HG02610 (cell line): ENCODE data around the gene GRIN2C.
"Not testable (repeated sequence)": the region's sequence is repeated elsewhere in the genome, so short reads cannot be mapped to it uniquely, and the experiment has no call there.

Experiments used
- ATAC-seq: cut with Tn5 transposase; IDR thresholded peaks from one replicate; pipeline ENCODE4 v1.9.1; 2021; ENCODE audit warnings: mild to moderate bottlenecking, moderate library complexity; ENCODE audit not compliant: unreplicated experiment

GRIN2C gene

DNA sequence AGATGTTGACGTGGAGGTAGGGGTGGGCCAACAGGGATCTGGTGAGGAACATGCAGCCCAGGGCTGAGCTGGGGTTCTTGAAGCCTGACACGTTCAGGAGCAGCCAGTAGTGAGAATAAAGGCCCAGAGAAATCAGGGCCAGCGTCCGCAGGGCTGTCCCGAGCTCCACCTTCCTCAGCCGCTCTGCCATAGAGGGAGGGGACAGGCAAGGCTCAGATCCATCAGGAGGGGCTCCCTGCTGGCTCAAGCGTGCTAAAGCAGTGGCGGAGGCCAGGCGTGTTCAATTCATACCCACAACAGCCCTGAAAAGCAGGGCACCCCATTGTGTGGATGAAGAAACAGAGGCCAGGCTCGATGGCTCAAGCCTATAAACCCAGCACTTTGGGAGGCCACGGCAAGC is 21.4 kb upstream of the GRIN2C start:
- no peak for ATAC-seq

DNA sequence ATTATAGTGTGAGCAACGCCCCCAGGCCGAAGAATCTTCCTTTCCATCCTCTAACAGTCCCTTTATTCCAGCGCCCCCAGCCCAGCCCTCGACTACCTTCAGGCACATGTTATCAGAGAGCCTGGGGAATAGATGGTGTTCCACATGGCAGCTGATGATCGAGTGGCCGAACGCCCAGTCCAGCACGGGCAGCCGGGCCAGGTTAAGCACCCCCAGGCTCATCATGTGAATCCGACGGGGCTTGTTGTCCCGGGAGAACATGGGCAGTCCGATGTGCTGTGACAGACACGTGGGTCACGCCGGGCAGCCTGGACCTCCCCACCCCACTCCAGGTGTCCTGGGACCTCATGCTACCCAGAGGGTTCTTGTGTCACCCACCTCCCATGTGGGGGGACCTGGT is 19.6 kb upstream of the GRIN2C start:
- ATAC-seq, result no peak

DNA sequence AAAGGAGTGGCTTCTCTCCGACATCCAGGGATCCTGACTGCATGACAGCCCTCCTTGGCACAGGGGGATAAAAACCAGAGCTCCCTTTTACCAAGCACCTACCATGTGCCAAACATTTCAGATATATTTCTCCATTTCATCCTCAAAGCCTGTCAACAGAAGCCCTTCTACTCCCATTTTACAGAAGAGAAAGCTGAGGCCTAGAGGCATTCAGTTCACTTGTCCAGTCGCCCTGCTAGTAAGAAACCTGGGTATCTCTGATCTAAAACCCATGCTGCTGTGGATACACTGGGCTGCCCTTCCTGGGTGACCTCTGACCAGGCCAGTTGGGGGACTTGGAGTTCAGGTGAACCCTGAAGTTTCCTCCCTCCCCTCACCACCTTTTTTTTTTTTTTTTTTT is 19.0 kb upstream of the GRIN2C start:
- no peak for ATAC-seq

DNA sequence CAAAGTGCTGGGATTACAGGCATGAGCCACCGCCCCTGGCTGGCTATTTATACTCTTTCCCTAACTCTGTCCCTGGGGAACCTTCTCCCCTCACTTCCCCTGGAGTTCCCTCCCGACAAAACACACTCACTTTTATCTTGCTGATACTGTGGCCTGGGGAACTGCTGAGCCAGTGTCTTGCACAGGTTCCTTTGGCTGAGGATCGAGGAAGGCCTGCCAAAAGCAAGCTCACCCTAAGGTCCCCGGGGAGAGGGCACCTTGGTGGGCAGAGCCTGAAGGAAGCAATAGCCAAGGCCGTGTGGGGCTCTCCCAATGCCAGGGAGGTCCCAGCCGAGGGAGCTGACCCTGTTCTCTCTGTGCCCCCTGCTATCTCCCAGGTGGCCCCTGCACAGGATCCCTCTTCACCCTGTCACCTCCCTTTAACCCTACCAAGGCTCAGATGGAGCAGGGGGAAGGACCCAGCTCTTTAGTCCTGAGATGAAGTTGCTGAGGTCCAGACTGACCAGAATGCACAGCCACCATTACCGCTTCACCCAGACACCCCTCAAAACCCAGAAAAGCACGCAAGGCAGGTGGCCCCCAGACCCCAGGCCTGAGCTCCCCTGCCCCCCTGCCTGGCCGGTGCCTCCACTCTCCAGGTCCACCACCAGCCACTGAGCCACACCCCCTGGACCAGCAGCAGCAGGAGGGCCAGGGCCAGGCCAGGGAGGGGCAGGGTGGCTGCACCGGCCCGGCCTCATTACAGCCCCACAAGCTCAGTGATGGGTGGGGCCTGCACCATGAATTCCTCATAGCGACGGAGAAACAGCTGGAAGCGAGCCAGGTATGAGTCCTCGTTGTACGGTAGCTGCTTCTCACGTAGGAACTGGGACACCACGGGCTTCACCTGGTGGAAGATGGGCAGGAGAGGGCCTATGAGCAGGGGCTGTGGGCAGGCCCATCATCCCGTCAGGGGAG is 18.2 kb upstream of the GRIN2C start:
- ATAC-seq, result no peak

DNA sequence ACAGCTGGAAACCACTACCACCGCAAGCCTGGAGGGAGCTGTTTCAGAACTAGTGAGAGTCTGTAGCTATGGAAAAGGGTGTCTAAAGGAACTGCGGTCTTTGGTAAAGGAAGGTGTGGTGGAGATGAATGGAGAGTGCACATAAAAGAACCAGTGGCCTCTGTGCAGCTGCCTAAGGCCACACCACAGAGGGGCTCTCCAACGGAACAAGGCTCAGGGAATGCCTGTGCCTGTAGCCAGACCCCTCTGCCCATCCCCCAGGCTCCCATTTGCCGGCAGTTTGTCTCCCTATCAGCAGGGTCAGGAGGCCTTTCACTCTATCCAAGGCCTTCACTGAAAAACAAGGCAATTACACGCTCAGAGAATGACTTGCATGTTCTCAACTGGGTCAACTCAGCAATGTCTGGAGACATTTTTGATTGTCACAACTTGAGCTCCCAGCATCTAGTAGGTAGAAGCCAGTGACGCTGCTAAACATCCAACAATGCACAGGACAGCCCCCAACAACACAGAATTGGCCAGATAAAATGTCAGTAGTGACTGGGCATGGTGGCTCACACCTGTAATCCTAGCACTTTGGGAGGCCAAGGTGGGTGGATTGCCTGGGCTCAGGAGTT is 16.4 kb upstream of the GRIN2C start:
- no peak for ATAC-seq

DNA sequence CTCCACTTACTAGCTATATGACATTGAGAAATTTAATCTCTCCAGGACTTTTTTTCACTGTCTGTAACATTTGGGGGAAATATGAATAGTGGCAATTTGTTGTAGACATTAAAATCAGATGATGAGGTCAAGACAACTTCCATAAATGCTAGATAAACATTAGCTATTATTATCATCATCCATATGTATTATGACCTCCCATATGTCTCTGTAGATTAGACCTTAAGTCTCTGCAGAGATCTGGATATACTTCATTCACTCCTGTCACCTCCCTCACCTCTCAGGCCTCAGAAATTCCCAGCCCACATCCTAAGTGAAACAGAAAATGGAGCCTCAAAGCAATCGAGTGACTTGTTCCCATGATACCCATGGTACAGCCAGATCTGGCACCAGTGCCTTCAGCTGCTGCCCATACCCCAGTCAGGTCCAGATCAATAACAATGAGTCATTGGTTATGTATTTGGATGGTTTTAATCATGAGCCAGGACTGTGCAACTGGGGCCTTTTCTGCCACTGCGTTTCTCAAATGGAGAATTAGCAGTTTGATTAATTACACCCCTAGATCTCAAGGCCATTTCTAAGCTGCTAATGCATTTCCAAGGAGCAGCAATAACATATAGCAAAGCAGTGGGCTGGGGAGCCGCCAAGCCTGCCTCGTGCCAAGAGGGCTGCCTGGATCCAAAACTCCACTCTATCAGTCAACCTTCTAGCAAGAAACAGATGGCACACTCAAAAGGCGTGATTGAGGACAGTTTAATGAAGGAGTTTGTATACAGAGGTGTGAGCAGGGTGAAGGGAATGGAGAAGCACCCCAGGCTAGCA is 15.7 kb upstream of the GRIN2C start:
- no peak for ATAC-seq

DNA sequence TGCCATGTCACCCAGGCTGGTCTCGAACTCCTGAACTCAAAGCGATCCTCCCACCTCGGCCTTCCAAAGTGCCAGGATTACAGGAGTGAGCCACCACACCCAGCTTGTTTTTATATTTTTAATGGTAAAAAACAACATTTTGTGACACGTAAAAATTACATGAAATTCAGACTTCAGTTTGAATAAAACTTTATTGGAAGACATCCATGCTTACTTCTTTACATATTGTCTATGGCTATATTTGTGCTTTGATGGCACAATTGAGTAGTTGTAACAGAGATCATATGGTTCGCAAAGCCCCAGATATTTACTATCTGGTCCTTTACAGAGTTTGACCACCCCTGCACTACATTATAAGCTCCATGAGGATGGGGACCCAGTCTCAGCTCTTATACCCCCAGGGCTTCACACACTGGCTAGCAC is 14.9 kb upstream of the GRIN2C start:
- ATAC-seq, result no peak

DNA sequence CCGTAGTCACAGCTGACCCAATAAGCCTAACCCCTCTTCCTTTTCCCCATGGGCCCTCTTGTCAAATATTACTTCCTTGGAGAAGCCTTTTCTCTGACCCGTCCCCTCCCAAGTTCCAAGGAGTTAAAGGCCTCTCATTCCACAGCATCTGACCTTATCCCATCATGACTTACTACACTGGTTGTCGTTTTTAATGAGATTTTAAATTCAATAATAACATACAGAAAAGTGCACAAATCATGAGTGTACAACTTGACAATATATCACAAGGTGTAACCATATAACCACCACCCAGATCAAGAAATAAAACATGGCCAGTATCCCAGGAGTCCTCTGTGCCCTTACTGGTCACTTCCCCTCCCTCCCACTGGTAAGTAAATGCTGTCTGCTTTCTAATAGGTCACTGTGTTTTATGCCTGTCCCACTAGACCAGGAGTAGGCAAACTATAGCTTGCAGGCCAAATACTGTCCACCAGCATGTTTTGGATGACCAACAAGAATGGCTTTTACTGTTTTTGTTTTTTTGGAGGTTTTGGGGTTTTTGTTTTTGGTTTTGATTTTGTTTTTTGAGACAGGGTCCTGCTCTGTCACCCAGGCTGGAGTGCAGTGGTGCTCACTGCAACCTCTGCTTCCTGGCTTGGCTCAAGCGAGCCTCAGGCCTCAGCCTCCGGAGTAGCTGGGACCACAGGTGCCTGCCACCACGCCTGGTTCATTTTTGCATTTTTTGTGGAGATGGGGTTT is 14.4 kb upstream of the GRIN2C start:
- ATAC-seq, result no peak

DNA sequence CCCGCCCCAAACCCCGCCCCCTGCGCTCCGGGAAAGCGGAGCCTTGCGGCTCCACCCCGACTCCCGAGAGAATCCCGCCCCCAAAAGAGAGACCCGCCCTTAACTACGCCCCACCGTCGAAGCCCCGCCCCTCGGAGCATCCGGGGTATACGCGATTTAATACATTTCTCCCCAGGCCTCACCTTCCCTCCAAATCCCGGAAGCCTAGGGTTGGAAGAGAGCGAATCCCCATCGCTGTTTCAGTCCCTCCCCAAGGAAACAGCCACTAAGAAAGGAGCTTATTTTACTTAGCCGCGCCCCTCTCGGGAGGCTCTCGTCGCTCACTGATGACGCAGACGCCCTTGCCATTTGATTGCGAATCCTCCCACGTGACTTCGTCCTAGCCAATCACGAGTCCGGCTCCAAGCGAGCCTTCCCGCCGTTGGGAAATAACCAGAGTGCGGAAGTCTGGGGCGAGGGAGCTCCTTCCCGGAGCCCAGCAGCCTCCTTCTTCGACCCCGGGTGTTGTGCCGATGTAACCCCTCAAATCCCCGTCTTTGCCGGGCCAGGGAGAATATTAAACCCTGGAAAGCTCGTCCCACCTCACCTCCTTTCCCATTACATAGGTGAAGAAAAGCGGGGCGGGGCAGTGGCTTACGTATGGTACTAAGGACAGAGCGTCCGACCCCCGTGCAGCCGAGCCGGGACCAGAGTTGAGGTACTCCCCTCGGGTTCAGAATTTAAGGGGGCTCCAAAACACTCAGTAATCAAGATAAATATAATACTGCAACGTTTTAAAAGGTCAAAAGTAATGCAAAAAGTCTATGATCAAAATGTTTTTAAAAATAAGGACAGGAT is 13.6 kb upstream of the GRIN2C start:
- ATAC-seq, result peak; percentile 89

DNA sequence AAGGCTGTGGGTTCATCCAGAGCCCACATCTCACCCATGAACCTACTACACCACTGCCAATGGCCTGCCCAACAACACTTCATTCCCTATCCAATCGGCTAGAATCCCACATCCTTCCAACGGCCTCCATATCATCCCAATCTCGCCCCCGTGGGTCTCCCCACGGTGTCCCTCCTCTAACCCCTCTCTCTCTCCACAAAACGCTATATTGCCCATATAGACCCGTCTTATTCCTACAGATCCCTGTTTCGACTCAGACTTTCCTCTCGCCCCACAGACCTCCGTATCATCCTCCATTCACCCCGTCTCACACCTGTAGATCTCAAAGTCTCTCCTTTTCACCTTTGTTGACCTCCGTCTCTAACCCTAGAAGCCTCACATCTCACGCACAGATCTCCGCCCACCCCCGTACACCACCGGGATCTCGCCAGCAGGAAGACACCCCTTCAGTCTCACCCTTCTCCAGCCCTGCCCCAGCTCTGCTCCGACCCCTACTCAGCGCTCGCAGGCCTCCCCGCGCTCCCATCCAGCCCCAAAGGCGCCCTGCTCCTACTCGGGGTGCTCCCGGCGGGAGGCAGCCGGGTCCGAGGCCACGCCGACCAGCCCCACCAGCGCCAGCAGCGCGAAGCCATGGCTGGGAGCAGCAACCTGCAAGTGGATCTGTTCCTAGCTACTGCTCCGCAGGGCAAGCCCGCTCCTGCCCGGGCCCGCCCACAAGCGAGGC is 12.8 kb upstream of the GRIN2C start, which contains the start of gene FDXR:
TSS of gene FDXR (minus strand) at position 682 of the 724 bp plus-strand sequence. CDS start at position 632, 50 bp downstream.
- peak; percentile 27 for ATAC-seq

DNA sequence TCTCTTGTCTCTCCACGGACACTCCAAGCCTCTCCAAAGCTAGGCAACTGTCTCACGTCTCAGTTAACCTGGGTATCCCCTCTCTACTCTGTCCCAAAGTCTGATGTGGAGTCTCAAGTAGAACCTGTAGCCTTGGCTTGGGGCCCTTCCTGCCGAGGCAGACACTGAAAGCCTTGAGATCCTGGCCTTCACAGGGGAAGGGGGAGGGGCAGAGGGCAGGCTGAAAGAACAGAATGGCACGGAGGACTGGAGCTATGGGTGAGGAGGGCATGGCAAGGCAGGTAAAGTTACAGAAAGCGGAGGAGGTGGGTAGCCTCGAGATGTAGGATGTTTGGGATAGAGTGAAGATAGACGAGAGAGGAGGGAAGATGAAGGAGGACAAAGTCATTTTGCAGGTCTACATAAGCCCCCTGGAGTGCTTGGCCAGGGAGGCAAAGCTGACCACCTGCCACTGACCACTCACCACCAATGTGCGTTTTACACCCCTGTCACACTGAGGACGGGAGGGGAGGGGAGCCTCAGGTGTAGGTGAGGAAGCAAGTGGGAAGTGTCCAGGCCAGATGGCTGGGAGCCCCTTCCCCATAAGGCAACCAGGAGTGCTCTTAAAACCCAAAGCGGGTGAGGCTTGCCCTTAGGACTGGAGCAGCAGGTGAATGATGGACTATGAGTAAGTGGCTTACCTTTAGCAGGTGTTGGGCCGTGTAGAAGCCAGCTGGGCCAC is 11.8 kb upstream of the GRIN2C start:
- ATAC-seq, result no peak

DNA sequence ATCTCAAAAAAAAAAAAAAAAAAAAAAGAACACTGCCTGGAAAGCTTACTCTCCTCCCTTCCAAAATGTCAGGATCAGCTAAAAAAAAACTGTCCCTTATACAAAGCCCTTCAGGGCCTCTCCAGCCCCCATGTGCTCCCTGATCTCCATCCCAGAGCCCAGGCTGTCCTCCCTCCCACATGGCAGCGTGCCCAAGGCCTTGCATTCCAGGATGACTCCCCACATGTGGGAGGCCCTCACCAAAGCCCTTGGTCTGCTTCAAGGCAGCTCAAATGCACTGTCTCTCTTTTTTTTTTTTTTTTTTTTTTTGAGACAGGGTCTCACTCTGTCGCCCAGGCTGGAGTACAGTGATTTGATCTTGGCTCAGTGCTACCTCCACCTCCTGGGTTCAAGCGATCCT is 10.8 kb upstream of the GRIN2C start:
- ATAC-seq, result no peak

DNA sequence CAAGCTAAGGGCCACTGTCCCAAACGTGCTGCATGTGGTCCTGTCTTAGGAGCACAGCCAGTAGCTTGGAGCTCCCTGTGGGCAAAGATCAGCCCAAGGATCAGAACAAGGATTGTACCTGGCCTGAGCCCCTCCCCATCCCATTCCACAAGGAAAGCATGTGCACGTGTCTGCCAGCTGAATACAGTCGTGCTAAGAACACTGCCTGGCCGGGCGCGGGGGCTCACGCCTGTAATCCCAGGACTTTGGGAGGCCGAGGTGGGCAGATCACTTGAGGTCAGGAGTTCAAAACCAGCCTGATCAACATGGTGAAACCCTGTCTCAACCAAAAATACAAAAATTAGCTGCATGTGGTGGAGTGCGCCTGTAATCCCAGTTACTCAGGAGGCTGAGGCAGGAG is 10.3 kb upstream of the GRIN2C start:
- not testable (repeated sequence) for ATAC-seq

DNA sequence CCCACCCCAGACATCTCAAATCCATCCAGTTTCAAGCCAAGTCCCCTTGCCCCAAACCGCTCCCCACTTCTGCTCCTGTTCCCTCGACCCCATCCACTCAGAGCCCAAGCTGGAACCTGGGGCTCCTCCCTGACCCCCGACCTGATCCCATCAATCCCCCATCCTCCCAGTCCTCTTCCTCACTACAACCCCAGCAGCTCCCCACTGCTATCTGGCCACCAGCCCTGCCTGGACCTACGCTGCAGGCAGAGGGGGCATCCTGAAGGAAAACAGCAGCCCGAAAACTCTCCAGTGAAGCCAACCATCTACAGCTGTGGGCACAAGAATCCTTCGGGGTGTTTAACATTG is 9.2 kb upstream of the GRIN2C start:
- no peak for ATAC-seq

DNA sequence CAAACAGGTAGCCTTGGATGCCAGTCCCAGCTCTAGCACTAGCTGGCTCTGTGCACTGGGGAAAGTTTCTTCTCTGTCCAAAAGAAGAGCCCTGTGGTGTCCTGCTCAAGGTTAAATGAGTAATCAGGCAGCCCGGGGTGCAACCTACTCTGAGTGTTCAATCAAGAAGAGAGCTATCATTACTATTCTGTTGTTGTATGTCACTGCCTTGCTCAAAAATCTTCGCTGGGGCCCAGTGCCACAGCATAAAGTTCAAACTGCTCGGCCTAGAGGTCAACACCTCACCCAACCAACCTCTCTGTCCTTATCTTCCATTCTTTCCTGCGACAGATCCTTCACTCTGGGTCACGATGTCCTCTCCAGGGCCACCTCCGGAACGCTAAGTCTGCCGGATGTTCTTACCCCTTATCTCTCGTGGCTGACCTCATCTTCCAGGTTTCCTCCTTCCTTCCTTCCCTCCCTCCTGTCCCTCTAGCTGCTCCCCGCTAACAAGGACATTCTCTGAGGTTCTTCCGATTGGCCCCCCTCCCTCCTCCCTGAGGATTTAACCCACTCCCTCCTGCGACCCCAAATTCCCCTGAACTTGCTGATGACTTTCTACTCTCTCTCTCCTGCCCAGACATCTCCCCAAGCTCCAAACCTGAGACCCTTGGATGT is 8.7 kb upstream of the GRIN2C start:
- no peak for ATAC-seq

DNA sequence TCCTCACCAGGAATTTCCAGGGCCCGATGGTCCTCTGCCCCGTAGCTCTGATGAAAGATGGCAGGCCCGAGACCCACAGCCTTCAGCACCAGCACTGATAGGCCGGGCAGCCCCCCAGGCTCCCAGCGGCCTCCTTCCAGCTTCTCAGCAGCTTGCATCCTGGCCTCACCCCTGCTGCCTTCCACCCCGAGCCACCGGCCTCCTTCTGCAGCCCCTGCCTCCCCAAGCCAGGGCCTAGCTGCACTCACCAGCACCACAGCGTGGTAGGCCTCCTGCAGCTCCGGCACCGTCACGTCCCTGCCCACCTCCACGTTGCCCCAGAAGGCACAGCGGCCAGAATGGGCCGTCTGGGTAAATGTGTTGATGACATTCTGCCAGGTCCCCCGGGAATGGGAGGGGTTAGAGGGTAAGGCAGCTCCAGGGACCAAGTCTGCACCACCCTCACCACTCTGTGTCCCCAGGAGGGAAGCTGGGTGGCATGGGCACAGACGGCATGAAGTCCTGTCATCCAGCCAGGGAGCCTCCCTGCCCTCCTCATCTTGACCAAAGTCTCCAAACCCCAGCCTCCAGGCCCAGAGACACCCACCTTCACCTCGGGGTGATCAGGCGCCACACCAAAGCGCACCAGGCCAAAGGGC is 6.6 kb upstream of the GRIN2C start:
- no peak for ATAC-seq

DNA sequence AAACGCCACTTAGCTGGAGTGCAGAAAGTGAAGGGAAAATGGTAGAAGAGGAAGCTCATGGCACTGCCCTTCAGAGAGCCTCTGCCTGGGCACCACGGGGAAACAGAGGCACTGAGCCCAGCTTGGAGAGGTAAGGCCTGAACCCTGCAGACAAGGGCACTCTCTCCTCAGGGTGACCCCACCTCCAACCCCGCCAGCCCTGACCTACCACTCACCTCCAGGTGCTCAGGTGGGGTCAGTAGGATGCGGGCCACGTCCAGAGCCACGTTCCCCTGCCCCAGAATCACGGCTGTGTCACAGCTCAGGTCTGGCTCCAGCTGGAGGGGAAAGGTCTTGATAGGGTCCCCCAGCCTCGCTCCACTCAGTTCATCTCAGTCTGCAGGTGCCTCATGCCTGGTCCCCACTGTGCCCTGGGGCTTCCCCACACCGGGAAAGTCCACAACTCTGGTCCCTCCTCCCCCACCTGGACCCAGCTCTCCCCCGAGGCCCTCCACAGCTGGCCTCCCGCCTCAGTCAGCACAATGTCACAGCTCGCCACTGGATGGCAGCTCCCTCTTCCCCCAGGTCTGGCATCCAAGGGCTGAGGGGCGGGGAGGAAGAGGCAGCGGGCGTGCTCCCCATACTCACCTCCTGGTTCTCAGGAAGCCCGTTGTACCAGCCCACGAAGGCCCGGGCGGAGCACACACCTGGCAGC is 6.0 kb upstream of the GRIN2C start:
- ATAC-seq, result no peak
